T-helper 1 cell treated with Interleukin-12 subunit alpha and Interleukin-12 subunit beta and Interleukin-4 antibody, amounts not matched to agents 30 μg/mL and 1 μg/mL, for 36 hours (primary cell): ENCODE data around the gene GALNT12.

Experiments
- H3K27ac Mint-ChIP-seq: one replicate; pipeline ENCODE4 v1.8.0; 2021; ENCODE audit warnings: mild to moderate bottlenecking, mixed read lengths
- H3K27me3 Mint-ChIP-seq: one replicate; pipeline ENCODE4 v1.8.0; 2021; ENCODE audit warnings: low read depth, mixed read lengths
- H3K36me3 Mint-ChIP-seq: one replicate; pipeline ENCODE4 v1.8.0; 2021; ENCODE audit warnings: low read depth, mixed read lengths
- H3K4me1 Mint-ChIP-seq: one replicate; pipeline ENCODE4 v1.8.0; 2021; ENCODE audit warnings: low read depth, mixed read lengths
- H3K4me3 Mint-ChIP-seq: one replicate; pipeline ENCODE4 v1.8.0; 2021; ENCODE audit warnings: mild to moderate bottlenecking, moderate library complexity, mixed read lengths
- H3K9me3 Mint-ChIP-seq: one replicate; pipeline ENCODE4 v1.8.0; 2021; ENCODE audit warnings: mixed read lengths

Gene GALNT12

DNA sequence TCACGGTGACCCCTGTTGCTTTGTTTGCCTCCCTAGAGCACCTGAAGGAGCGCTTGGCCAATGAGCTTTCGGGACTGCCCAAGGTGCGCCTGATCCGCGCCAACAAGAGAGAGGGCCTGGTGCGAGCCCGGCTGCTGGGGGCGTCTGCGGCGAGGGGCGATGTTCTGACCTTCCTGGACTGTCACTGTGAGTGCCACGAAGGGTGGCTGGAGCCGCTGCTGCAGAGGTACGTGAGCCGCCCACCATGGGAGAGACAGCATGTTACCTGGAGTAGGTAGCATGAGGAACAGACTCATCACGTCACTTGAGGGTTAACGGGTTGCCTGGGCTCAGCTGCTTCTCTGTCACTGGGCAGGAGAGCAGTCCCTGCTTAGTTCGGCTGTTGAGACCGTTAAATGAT is 19.2 kb downstream of the GALNT12 start:
- Mint-ChIP-seq H3K9me3 (no peaks in the 10 kb centered on the region), H3K27me3 (no peaks in the 10 kb centered on the region)

DNA sequence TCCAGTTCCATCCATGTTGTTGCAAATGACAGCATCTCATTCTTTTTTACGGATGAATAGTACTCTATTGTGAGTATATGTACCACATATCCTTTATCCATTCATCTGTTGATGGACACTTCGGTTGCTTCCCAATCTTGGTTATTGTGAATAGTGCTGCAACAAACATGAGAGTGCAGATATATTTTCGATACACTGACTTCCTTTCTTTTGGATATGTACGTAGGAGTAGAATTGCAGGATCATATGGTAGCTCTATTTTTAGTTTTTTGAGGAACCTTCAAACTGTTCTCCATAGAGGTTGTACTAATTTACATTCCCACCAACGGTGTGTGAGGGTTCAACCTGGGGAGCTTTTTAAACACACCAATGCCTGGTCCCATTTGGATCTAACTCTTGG is 22.3 kb downstream of the GALNT12 start:
- H3K27me3 Mint-ChIP-seq: no peaks in the 10 kb centered on the region
- no peak overlapping the region for H3K27ac Mint-ChIP-seq
- H3K9me3 Mint-ChIP-seq: no peaks in the 10 kb centered on the region
- H3K36me3 Mint-ChIP-seq: no peaks in the 10 kb centered on the region
- no peak overlapping the region for H3K4me3 Mint-ChIP-seq
- H3K4me1 Mint-ChIP-seq: no peaks in the 10 kb centered on the region

More for the DNA sequence above, 19.2 kb downstream of the GALNT12 start:
- Mint-ChIP-seq H3K27ac (no peak overlapping the region), H3K36me3 (no peaks in the 10 kb centered on the region), H3K4me1 (no peaks in the 10 kb centered on the region), H3K4me3 (no peak overlapping the region)

GRCh38 chr9:98830554-98830953 is 23.1 kb downstream of the GALNT12 start:
- H3K27ac Mint-ChIP-seq: no peak overlapping the region
- no peak overlapping the region for H3K4me3 Mint-ChIP-seq
- no peaks in the 10 kb centered on the region for H3K4me1 Mint-ChIP-seq
- H3K27me3 Mint-ChIP-seq: no peaks in the 10 kb centered on the region
- no peaks in the 10 kb centered on the region for H3K36me3 Mint-ChIP-seq
- H3K9me3 Mint-ChIP-seq: no peaks in the 10 kb centered on the region

DNA sequence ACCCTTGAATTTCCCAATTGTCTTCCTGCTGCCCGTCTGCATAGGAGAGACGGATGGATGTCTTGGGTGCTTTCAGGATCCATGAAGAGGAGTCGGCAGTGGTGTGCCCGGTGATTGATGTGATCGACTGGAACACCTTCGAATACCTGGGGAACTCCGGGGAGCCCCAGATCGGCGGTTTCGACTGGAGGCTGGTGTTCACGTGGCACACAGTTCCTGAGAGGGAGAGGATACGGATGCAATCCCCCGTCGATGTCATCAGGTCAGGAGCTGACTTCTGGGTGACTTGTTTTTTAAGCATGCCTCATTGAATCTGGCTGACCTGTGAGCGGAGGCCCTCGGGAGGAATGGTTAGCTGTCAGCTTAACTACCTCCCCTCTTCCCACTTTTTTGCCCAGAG is 24.2 kb downstream of the GALNT12 start:
- no peaks in the 10 kb centered on the region for H3K9me3 Mint-ChIP-seq
- H3K4me3 Mint-ChIP-seq: no peak overlapping the region
- H3K27me3 Mint-ChIP-seq: no peaks in the 10 kb centered on the region
- no peak overlapping the region for H3K27ac Mint-ChIP-seq
- no peaks in the 10 kb centered on the region for H3K36me3 Mint-ChIP-seq
- no peaks in the 10 kb centered on the region for H3K4me1 Mint-ChIP-seq

DNA sequence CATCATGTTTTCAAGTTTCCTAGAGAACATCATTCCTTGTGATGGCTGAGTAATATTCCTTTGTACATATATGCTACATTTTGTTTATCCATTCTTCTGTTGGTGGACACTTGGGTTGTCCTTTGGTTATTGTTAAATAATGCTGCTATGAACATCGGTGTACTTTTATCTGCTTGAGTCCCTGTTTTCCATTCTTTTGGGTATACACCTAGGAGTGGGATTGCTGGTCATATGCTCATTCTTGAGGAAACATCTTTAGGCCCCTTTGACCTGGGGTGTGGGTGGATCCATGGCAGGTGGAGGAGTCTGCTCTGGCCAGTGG is 25.3 kb downstream of the GALNT12 start:
- no peaks in the 10 kb centered on the region for H3K9me3 Mint-ChIP-seq
- H3K27me3 Mint-ChIP-seq: no peaks in the 10 kb centered on the region
- H3K36me3 Mint-ChIP-seq: no peaks in the 10 kb centered on the region
- H3K4me3 Mint-ChIP-seq: no peak overlapping the region
- H3K27ac Mint-ChIP-seq: no peak overlapping the region
- H3K4me1 Mint-ChIP-seq: no peaks in the 10 kb centered on the region

GRCh38 chr9:98833090-98833956 is 25.9 kb downstream of the GALNT12 start:
- Mint-ChIP-seq H3K36me3 (no peaks in the 10 kb centered on the region), H3K4me3 (no peak overlapping the region), H3K4me1 (no peaks in the 10 kb centered on the region), H3K27me3 (no peaks in the 10 kb centered on the region), H3K27ac (no peak overlapping the region), H3K9me3 (no peaks in the 10 kb centered on the region)

- Mint-ChIP-seq H3K36me3 (no peaks in the 10 kb centered on the region), H3K9me3 (no peaks in the 10 kb centered on the region), H3K4me3 (no peak overlapping the region), H3K27ac (no peak overlapping the region), H3K27me3 (no peaks in the 10 kb centered on the region), H3K4me1 (no peaks in the 10 kb centered on the region)
Measured at GRCh38 chr9:98834386-98834785, 26.9 kb downstream of the GALNT12 start.

- Mint-ChIP-seq H3K36me3 (no peaks in the 10 kb centered on the region), H3K9me3 (no peaks in the 10 kb centered on the region), H3K27me3 (no peaks in the 10 kb centered on the region), H3K27ac (no peak overlapping the region), H3K4me1 (no peaks in the 10 kb centered on the region), H3K4me3 (no peak overlapping the region)
Measured at GRCh38 chr9:98836206-98836605, 28.7 kb downstream of the GALNT12 start.

DNA sequence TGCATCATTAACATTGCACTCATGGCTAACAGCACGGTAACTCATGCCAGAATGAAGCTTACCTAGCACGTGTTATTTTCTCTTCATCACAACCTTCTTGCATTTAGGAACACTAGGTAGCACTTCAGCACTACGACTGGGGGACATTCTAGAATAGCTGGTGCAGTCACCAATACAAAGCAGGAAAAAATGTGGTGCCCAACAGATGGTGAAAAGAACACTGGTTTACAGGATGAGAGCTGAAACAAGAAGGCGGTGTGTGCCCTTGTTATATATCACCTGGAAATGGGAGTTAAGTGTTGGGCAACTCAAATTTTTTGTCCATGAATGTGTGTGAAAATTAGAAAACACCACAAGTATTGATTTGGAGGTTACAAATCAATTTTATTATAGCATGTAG is 30.0 kb downstream of the GALNT12 start:
- Mint-ChIP-seq H3K4me3 (no peak overlapping the region), H3K4me1 (no peaks in the 10 kb centered on the region), H3K27me3 (no peaks in the 10 kb centered on the region), H3K27ac (no peak overlapping the region), H3K36me3 (no peaks in the 10 kb centered on the region), H3K9me3 (no peaks in the 10 kb centered on the region)

DNA sequence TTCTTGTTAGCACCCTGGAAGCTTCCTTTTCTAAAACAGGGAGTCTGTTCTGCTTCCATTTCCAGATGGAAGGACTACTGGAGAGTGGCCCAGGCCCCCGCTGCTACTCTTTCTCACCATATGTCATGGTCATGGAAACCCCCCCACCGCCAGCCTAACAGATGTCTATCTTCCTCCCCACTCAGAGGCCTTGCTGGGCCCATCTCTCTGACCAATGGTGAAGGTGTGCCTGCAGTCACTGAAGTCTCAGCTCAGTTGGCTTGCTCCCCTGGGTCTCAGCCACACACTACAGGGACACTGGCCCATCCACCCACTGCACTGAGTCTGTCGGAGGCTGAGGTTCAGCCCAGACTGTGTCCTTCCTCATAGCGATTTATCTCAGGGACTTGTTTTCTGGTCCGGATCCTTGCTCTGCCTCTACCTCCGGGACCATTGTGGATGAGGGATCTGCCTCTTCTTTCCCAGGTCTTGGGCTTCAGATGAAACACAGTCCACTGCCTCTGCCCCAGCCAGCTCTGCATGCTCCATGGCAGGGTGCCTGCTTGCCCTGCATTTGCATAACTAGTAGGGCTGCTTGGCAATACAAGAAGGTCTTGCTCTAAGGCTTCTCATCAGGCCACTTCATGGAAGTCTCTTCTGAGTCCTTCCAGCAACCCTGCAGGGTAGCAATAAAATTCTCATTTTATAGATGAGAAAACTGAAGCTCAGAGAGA is 30.8 kb downstream of the GALNT12 start:
- H3K9me3 Mint-ChIP-seq: no peaks in the 10 kb centered on the region
- H3K27me3 Mint-ChIP-seq: no peaks in the 10 kb centered on the region
- H3K36me3 Mint-ChIP-seq: no peaks in the 10 kb centered on the region
- no peak overlapping the region for H3K27ac Mint-ChIP-seq
- no peaks in the 10 kb centered on the region for H3K4me1 Mint-ChIP-seq
- H3K4me3 Mint-ChIP-seq: no peak overlapping the region

DNA sequence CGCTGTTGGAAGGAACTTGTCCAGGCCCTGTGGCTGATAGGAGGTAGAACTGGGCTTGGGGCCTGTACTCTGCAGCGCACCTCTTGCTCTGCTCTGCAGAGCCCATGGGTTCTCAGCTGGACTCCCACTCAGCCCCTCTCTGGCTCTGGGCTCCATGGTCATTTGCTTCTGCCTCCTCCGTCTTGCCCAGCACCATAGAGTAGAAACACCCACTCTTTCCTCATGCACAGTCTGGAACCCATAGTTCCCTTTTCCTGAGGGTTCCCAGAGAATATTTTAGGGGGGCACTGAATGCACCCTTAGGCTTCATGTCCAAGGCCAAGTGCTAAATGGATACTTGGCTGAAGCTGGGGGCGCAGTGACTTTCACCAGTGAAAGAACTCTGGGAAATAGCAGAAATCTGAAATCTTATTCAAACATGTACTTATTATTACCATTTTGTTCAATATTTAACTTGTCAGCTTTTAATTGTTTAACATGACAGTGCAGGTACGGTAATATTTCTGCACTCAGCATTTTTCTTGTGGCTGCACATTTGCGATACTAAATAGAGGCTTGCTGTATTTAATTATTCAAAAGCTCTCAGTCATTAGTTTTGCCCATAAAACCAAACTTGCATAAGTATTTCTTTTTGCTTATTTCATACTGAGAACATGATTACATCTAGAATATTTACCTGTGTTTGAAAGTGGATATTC is 31.5 kb downstream of the GALNT12 start:
- H3K4me3 Mint-ChIP-seq: no peak overlapping the region
- H3K9me3 Mint-ChIP-seq: no peaks in the 10 kb centered on the region
- no peaks in the 10 kb centered on the region for H3K36me3 Mint-ChIP-seq
- H3K27ac Mint-ChIP-seq: no peak overlapping the region
- H3K27me3 Mint-ChIP-seq: no peaks in the 10 kb centered on the region
- no peaks in the 10 kb centered on the region for H3K4me1 Mint-ChIP-seq

- no peaks in the 10 kb centered on the region for H3K4me1 Mint-ChIP-seq
- no peak overlapping the region for H3K27ac Mint-ChIP-seq
- no peaks in the 10 kb centered on the region for H3K9me3 Mint-ChIP-seq
- H3K36me3 Mint-ChIP-seq: no peaks in the 10 kb centered on the region
- H3K27me3 Mint-ChIP-seq: no peaks in the 10 kb centered on the region
- H3K4me3 Mint-ChIP-seq: no peak overlapping the region
Measured at GRCh38 chr9:98839724-98840123, 32.3 kb downstream of the GALNT12 start.

DNA sequence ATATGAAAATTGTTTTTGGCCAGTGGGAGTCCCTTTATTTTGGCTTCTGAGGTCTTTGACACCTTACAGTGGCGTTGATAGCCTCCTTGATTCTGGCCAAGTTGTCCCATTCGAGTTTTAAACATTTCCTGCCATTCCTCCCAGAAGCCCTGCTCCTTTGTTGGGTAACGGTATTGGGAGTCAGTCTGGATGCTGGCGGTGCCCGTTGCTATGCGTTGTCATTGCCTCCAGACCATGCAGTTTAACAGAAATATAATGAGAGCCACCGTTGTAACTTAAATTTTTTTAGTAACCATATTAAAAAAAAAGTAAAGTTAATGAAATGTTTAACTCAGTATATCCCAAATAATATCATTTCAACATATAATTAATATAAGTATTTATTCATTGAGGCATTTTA is 35.0 kb downstream of the GALNT12 start:
- no peaks in the 10 kb centered on the region for H3K9me3 Mint-ChIP-seq
- no peaks in the 10 kb centered on the region for H3K27me3 Mint-ChIP-seq
- no peaks in the 10 kb centered on the region for H3K36me3 Mint-ChIP-seq
- no peak overlapping the region for H3K4me3 Mint-ChIP-seq
- no peaks in the 10 kb centered on the region for H3K4me1 Mint-ChIP-seq
- no peak overlapping the region for H3K27ac Mint-ChIP-seq

DNA sequence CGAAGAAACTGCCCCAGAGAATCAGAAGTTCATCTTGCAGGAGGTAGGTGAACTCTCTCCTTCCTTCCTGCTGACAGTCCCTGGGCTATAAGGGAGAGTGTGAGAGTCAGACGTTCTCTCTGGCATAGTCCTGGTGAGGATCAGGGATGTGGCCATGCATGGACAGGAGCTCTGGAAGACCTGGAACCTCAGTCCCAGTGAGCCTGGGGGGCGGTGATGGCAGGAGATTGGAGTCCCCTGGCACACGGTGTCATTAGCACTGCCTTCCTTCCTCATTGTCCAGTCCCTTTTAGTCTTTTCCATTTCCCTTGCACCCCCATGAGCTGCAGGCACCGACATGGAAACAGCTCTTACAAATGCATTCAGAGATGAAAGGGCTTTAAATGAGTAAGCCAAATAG is 38.6 kb downstream of the GALNT12 start:
- Mint-ChIP-seq H3K27ac (no peak overlapping the region), H3K4me3 (no peak overlapping the region), H3K9me3 (no peaks in the 10 kb centered on the region), H3K36me3 (no peaks in the 10 kb centered on the region), H3K4me1 (peaks cover 6% of the 10 kb centered on the region), H3K27me3 (no peaks in the 10 kb centered on the region)

DNA sequence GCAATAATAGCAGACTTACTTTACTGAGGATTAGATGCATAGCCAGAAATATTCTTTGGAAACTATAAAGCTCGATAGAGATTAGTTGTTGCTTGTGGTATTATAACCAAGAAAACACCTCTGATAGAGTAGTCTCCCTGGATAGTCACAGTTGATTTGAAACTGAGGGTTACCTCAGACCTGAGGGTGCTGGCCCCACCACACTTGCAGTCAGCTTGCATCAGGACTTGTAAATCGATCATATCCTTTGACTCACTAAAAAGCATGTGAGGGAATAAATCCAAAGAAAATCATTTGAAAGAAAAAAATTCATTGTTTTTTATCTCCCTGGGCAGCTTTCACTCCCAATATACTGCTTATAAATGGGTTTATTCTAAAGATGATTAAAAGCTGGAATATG is 39.4 kb downstream of the GALNT12 start:
- no peak overlapping the region for H3K4me3 Mint-ChIP-seq
- peaks cover 13% of the 10 kb centered on the region for H3K4me1 Mint-ChIP-seq
- H3K9me3 Mint-ChIP-seq: no peaks in the 10 kb centered on the region
- no peak overlapping the region for H3K27ac Mint-ChIP-seq
- H3K27me3 Mint-ChIP-seq: no peaks in the 10 kb centered on the region
- H3K36me3 Mint-ChIP-seq: no peaks in the 10 kb centered on the region
